ENCODE data around the gene RNU1-1. TPM values are rescaled to one million over a fixed set of nuclear protein-coding genes. Genes with fewer than 3 reads are reported as not detected.
A peak's percentile ranks its signal among the peaks of the same experiment; 100 is the strongest.
"Not testable (repeated sequence)": the region's sequence is repeated elsewhere in the genome, so short reads cannot be mapped to it uniquely, and the experiment has no call there.

Gene RNU1-1
- total and polyA plus RNA-seq, 9 of the 15 experiments (the other 6 are each of a cell fraction or from before 2014, with no cell fraction given) = under 0.01 to 32,823 (median 2,538) TPM; not detected in 4

DNA sequence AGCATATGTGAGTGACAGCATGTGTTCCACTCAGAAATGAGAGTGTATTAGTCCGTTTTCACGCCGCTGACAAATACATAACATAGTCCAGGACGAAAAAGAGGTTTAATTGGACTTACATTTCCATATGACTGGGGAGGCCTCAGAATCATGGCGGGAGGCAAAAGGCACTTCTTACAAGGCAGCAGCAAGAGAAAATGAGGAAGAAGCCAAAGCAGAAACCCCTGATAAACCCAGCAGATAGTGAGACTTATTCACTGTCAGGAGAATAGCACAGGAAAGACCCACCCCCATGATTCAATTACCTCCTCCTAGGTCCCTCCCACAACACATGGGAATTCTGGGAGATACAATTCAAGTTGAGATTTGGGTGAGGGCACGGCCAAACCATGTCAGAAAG, 23.4 kb upstream of the RNU1-1 start:
- H3K27me3 ChIP-seq (ENCODE audit: control insufficient read depth in 2 of 2, insufficient read depth in 2 of 2, low read length in 2 of 2); H3K36me3 ChIP-seq (ENCODE audit: control insufficient read depth, insufficient read depth, low read length); in situ Hi-C loops (cut with MboI); H3K9me3 ChIP-seq (replicated peaks; ENCODE audit: control insufficient read depth, insufficient read depth, low read depth, low read length); POLR2A ChIA-PET; H3K9ac ChIP-seq (ENCODE audit: insufficient read depth in 1 of 2, low read depth in 2 of 2, low read length in 2 of 2); intact Hi-C loops (cut with micrococcal nuclease); H3K4me3 ChIP-seq; FAIRE-seq; H3K9me1 ChIP-seq (ENCODE audit: control insufficient read depth, insufficient read depth, low read length); ATAC-seq; BruUV-seq (replicated peaks); H3K79me2 ChIP-seq (ENCODE audit: control insufficient read depth, insufficient read depth, low read length); H3K4me1 ChIP-seq (replicated peaks in 1 of 2; ENCODE audit: control insufficient read depth in 2 of 2, insufficient read depth in 2 of 2, low read length in 2 of 2); CTCF ChIA-PET (ENCODE audit: low intra/inter-chr PET ratio); H3K27ac ChIP-seq (ENCODE audit: extremely low read depth, low read depth, low read length); H2AFZ ChIP-seq (ENCODE audit: low read depth, low read length); H4K20me1 ChIP-seq (replicated peaks; ENCODE audit: control insufficient read depth, insufficient read depth, low read length); DNase-seq (ENCODE audit: extremely low read depth in 1 of 4, low spot score in 3 of 4): not testable (repeated sequence)
- H3K4me2 ChIP-seq (ENCODE audit: insufficient read depth, low read length) = peak overlapping the region; percentile 21; the same call in 1 of the 2 replicates
- TF ChIP-seq, protein P1, sequence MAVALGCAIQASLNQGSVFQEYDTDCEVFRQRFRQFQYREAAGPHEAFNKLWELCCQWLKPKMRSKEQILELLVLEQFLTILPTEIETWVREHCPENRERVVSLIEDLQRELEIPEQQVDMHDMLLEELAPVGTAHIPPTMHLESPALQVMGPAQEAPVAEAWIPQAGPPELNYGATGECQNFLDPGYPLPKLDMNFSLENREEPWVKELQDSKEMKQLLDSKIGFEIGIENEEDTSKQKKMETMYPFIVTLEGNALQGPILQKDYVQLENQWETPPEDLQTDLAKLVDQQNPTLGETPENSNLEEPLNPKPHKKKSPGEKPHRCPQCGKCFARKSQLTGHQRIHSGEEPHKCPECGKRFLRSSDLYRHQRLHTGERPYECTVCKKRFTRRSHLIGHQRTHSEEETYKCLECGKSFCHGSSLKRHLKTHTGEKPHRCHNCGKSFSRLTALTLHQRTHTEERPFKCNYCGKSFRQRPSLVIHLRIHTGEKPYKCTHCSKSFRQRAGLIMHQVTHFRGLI (CRISPR knock-in tag; IDR thresholded peaks at IDR 0.05) = 0 out of 2 replicates have a peak, but pooled peaks have one; percentile 10
- TF ChIP-seq L3MBTL2 (IDR thresholded peaks at IDR 0.05) = 0 out of 2 replicates have a peak, but pooled peaks have one; percentile 19
- TF ChIP-seq ZNF431 (CRISPR knock-in tag; IDR thresholded peaks at IDR 0.05) = peak; percentile 53; the same call in 1 of the 2 replicates
- TF ChIP-seq ZFP36 (IDR thresholded peaks at IDR 0.05; ENCODE audit: low read depth, low read length, partially characterized antibody) = peak; percentile 71
- peak; percentile 52; the same call in 1 of the 2 replicates for TF ChIP-seq EHMT2 (IDR thresholded peaks at IDR 0.05)
- TF ChIP-seq MEIS2 (IDR thresholded peaks at IDR 0.05; ENCODE audit: partially characterized antibody) = peak; percentile 9
- TF ChIP-seq ZNF766 (CRISPR knock-in tag; conservative IDR thresholded peaks at IDR 0.05) = peak; percentile 99
- 0 out of 2 replicates have a peak, but pooled peaks have one; percentile 11 for TF ChIP-seq ARID1B (IDR thresholded peaks at IDR 0.05)
- TF ChIP-seq TRIM24 (IDR thresholded peaks at IDR 0.05) = peak in 1 of 2 experiments; percentile 59; a peak in 2 of 4 replicates
- TF ChIP-seq TRIM28 (IDR thresholded peaks at IDR 0.05) = 0 out of 2 replicates have a peak, but pooled peaks have one; percentile 42
- 55% methylated on average over 4 of the region's 6 CpGs for WGBS (ENCODE audit: insufficient coverage, low coverage, missing lambda C conversion rate)

GRCh38 chr1:16536796-16537195, 22.7 kb upstream of the RNU1-1 start:
- intact Hi-C loops (cut with micrococcal nuclease); POLR2A ChIA-PET; H3K79me2 ChIP-seq (ENCODE audit: control insufficient read depth, insufficient read depth, low read length); H3K9me3 ChIP-seq (replicated peaks; ENCODE audit: control insufficient read depth, insufficient read depth, low read depth, low read length); H3K4me1 ChIP-seq (replicated peaks in 1 of 2; ENCODE audit: control insufficient read depth in 2 of 2, insufficient read depth in 2 of 2, low read length in 2 of 2); FAIRE-seq; H3K4me3 ChIP-seq; CTCF ChIA-PET (ENCODE audit: low intra/inter-chr PET ratio); H3K9me1 ChIP-seq (ENCODE audit: control insufficient read depth, insufficient read depth, low read length); H2AFZ ChIP-seq (ENCODE audit: low read depth, low read length); ATAC-seq; H4K20me1 ChIP-seq (replicated peaks; ENCODE audit: control insufficient read depth, insufficient read depth, low read length); BruUV-seq (replicated peaks); H3K36me3 ChIP-seq (ENCODE audit: control insufficient read depth, insufficient read depth, low read length); H3K27me3 ChIP-seq (ENCODE audit: control insufficient read depth in 2 of 2, insufficient read depth in 2 of 2, low read length in 2 of 2); DNase-seq (ENCODE audit: extremely low read depth in 1 of 4, low spot score in 3 of 4); H3K9ac ChIP-seq (ENCODE audit: insufficient read depth in 1 of 2, low read depth in 2 of 2, low read length in 2 of 2); H3K4me2 ChIP-seq (ENCODE audit: insufficient read depth, low read length); H3K27ac ChIP-seq (ENCODE audit: extremely low read depth, low read depth, low read length); in situ Hi-C loops (cut with MboI): not testable (repeated sequence)
- 79% methylated on average over 15 of the region's 15 CpGs for WGBS (ENCODE audit: insufficient coverage, low coverage, missing lambda C conversion rate)

DNA sequence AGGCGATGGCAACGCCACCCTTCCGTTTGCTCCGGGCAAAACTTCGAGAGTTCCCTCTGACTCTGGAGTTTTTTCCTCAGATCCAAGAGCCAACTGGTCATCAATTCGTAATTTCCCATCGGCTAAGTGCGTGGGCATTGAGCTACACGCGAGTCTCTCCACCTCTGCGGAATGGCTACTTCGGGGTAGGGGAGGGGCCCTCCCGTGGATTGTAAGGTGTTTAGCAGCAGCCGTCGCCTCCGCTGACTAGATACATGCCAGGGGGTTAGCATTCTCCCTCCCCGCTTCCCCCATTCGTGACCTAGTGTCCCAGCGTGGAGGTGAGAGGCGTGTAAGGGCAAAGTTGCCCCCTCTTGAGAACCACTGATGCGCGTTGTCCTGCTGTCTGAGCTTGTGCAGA, 21.8 kb upstream of the RNU1-1 start:
- ATAC-seq; in situ Hi-C loops (cut with MboI); BruUV-seq (replicated peaks); H3K4me2 ChIP-seq (ENCODE audit: insufficient read depth, low read length); H3K9me1 ChIP-seq (ENCODE audit: control insufficient read depth, insufficient read depth, low read length); H3K27me3 ChIP-seq (ENCODE audit: control insufficient read depth in 2 of 2, insufficient read depth in 2 of 2, low read length in 2 of 2); FAIRE-seq; H2AFZ ChIP-seq (ENCODE audit: low read depth, low read length); H3K4me1 ChIP-seq (replicated peaks in 1 of 2; ENCODE audit: control insufficient read depth in 2 of 2, insufficient read depth in 2 of 2, low read length in 2 of 2); DNase-seq (ENCODE audit: extremely low read depth in 1 of 4, low spot score in 3 of 4); H3K4me3 ChIP-seq; intact Hi-C loops (cut with micrococcal nuclease); H3K9me3 ChIP-seq (replicated peaks; ENCODE audit: control insufficient read depth, insufficient read depth, low read depth, low read length); CTCF ChIA-PET (ENCODE audit: low intra/inter-chr PET ratio); POLR2A ChIA-PET; H3K36me3 ChIP-seq (ENCODE audit: control insufficient read depth, insufficient read depth, low read length); H3K9ac ChIP-seq (ENCODE audit: insufficient read depth in 1 of 2, low read depth in 2 of 2, low read length in 2 of 2); H4K20me1 ChIP-seq (replicated peaks; ENCODE audit: control insufficient read depth, insufficient read depth, low read length); H3K79me2 ChIP-seq (ENCODE audit: control insufficient read depth, insufficient read depth, low read length); H3K27ac ChIP-seq (ENCODE audit: extremely low read depth, low read depth, low read length): not testable (repeated sequence)
- WGBS (ENCODE audit: insufficient coverage, low coverage, missing lambda C conversion rate) = 67% methylated on average over 13 of the region's 22 CpGs
